Ishikawa (cell line): Measurements from ENCODE around the gene CLCA1.

Source experiments
- CEBPB ChIP-seq: IDR thresholded peaks from 2 replicates; pipeline ENCODE4 v1.6.1; 2012
- EGR1 ChIP-seq: IDR thresholded peaks from 2 replicates; pipeline ENCODE4 v1.6.1; 2012
- EP300 ChIP-seq: IDR thresholded peaks from 2 replicates; pipeline ENCODE4 v1.6.1; 2012; ENCODE audit warnings: borderline replicate concordance
- FOXM1 ChIP-seq: IDR thresholded peaks from 2 replicates; pipeline ENCODE4 v1.6.1; 2012; ENCODE audit warnings: low read depth, borderline replicate concordance
- RAD21 ChIP-seq: IDR thresholded peaks from 2 replicates; pipeline ENCODE4 v1.6.1; 2012; ENCODE audit warnings: low read depth
- TAF1 ChIP-seq: IDR thresholded peaks from 2 replicates; pipeline ENCODE4 v1.6.1; 2012; ENCODE audit warnings: low read depth, mild to moderate bottlenecking
- TCF12 ChIP-seq: IDR thresholded peaks from 2 replicates; pipeline ENCODE4 v1.6.1; 2012; ENCODE audit warnings: low read depth
- YY1 ChIP-seq: IDR thresholded peaks from 2 replicates; pipeline ENCODE4 v1.6.1; 2012; ENCODE audit warnings: low read depth
- TF ChIP-seq, protein P1 (sequence below): IDR thresholded peaks from 2 replicates; pipeline ENCODE4 v1.6.1; 2012
- TF ChIP-seq, protein P2 (sequence below): IDR thresholded peaks from 2 replicates; pipeline ENCODE4 v1.6.1; 2012; ENCODE audit warnings: low read depth, mild to moderate bottlenecking

DNA sequence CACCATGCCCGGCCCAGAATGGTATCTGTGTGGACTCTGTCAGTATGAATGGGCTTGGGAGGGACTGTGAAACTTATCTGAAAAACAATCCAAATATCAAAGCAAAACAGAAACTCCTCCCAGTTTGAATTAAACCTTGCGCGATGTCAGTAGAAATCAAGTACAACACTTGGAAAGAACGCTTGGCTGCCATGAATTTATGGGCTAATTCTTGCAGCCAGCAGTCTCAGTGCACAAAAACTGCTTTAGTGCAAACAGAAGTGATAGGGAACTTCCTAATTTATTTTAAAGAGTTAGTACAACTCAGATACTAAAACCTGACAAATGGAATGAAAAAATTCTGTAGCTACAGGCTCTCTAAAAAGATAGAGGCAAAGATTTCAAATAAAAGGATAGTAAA is 8.5 kb downstream of the CLCA1 start:
- no peak for TF ChIP-seq RAD21
- no peak for TF ChIP-seq YY1
- TF ChIP-seq, protein P1, sequence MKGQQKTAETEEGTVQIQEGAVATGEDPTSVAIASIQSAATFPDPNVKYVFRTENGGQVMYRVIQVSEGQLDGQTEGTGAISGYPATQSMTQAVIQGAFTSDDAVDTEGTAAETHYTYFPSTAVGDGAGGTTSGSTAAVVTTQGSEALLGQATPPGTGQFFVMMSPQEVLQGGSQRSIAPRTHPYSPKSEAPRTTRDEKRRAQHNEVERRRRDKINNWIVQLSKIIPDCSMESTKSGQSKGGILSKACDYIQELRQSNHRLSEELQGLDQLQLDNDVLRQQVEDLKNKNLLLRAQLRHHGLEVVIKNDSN, result no peak
- TF ChIP-seq, protein P2, sequence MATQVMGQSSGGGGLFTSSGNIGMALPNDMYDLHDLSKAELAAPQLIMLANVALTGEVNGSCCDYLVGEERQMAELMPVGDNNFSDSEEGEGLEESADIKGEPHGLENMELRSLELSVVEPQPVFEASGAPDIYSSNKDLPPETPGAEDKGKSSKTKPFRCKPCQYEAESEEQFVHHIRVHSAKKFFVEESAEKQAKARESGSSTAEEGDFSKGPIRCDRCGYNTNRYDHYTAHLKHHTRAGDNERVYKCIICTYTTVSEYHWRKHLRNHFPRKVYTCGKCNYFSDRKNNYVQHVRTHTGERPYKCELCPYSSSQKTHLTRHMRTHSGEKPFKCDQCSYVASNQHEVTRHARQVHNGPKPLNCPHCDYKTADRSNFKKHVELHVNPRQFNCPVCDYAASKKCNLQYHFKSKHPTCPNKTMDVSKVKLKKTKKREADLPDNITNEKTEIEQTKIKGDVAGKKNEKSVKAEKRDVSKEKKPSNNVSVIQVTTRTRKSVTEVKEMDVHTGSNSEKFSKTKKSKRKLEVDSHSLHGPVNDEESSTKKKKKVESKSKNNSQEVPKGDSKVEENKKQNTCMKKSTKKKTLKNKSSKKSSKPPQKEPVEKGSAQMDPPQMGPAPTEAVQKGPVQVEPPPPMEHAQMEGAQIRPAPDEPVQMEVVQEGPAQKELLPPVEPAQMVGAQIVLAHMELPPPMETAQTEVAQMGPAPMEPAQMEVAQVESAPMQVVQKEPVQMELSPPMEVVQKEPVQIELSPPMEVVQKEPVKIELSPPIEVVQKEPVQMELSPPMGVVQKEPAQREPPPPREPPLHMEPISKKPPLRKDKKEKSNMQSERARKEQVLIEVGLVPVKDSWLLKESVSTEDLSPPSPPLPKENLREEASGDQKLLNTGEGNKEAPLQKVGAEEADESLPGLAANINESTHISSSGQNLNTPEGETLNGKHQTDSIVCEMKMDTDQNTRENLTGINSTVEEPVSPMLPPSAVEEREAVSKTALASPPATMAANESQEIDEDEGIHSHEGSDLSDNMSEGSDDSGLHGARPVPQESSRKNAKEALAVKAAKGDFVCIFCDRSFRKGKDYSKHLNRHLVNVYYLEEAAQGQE, result no peak
- no peak for TF ChIP-seq CEBPB
- TF ChIP-seq TAF1, result no peak
- TF ChIP-seq EGR1, result no peak
- no peak for TF ChIP-seq TCF12
- TF ChIP-seq EP300, result no peak
- TF ChIP-seq FOXM1, result no peak
